22Rv1 (cell line): Measurements from ENCODE around the gene MOB3C.

Source experiments
- CTCF ChIP-seq: fragments of 450-650 bp; IDR thresholded peaks from 2 replicates; pipeline ENCODE4 v1.5.1; 2017; ENCODE audit warnings: mild to moderate bottlenecking
- ZFX ChIP-seq: fragments of 450-650 bp; IDR thresholded peaks from 2 replicates; pipeline ENCODE4 v1.6.1; 2017; ENCODE audit warnings: antibody characterized with exemption, borderline replicate concordance

DNA sequence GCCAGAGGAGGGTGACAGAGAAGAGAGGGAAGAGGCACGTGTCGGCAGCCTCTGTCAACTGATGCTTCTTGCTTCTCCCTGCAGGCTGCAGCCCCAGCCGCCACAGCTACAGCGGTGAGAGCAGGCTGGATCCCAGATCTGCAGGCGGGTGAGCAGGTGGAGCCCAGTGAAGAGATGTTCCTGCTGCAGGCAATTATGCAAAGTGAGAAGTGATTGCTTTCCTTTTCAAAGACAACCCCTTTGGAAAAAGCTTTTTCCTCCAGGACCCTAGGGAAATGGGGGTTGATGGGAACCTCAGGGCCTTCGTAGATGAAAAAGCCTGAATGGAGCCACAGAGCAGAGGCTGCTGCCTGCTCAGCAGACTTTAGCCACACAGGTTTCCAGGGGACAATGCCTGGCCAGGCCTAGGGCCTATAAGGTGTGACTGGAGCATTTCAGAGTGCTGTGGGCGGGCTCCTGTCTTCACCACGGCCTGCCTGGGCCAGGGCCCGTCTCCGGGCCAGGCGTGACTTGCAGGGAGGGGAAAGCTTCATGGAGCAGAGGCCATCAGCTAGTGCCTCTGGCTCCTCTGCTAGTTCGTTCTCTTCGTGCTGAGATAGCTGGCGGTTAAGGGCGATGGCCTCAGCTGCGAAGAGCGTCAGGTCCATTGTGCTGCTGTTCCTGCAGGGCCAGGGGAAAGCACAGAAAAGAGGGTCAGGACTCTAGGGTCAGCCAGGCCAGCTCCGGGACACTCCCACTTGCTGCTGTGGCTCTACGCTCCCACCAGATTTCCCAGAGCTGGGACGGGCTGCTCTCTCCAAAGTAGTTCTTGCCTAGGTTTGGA, 58.3 kb downstream of the MOB3C start:
- TF ChIP-seq CTCF (no peak), ZFX (no peak)
